HCT116 (cell line): ENCODE measurements around the gene CLCN1.

Experiments
- CEBPB ChIP-seq: IDR thresholded peaks from 2 replicates; pipeline ENCODE4 v1.6.1; 2012; ENCODE audit warnings: low read depth
- EZH2phosphoT487 ChIP-seq: fragments of 200-600 bp; IDR thresholded peaks from 2 replicates; pipeline ENCODE4 v1.6.1; 2018; ENCODE audit warnings: antibody characterized with exemption, borderline replicate concordance
- JUND ChIP-seq: IDR thresholded peaks from 2 replicates; pipeline ENCODE4 v1.6.1; 2012
- POLR2A ChIP-seq: IDR thresholded peaks from 2 replicates; pipeline ENCODE4 v1.7.0; 2011; ENCODE audit warnings: borderline replicate concordance; ENCODE audit not compliant: insufficient read depth, insufficient read length; ENCODE audit errors: extremely low read depth
- POLR2AphosphoS5 ChIP-seq: IDR thresholded peaks from 2 replicates; pipeline ENCODE4 v1.6.1; 2011; ENCODE audit warnings: mild to moderate bottlenecking, low read depth, low read length, moderate library complexity
- RAD21 ChIP-seq: IDR thresholded peaks from 2 replicates; pipeline ENCODE4 v1.6.1; 2012; ENCODE audit warnings: low read depth, mild to moderate bottlenecking
- YY1 ChIP-seq: IDR thresholded peaks from 2 replicates; pipeline ENCODE4 v1.6.1; 2011; ENCODE audit warnings: low read length, low read depth, moderate library complexity, mild to moderate bottlenecking; ENCODE audit not compliant: insufficient replicate concordance; ENCODE audit errors: extremely low read depth
- ZFX ChIP-seq: fragments of 450-650 bp; IDR thresholded peaks from 2 replicates; pipeline ENCODE4 v1.6.1; 2017
- TF ChIP-seq, protein P1 (sequence below), 3 experiments: fragments of 200-600 bp in 1 of 3; sonication (generic) in 1 of 3; IDR thresholded peaks in 2 of 3; conservative IDR thresholded peaks in 1 of 3; 2 replicates each; pipeline ENCODE4 v1.5.1; 2012 to 2017; ENCODE audit warnings: low read depth in 2 of 3, low read length in 2 of 3, antibody characterized with exemption in 1 of 3, borderline replicate concordance in 1 of 3, control low read depth in 1 of 3, mild to moderate bottlenecking in 1 of 3, mixed read lengths in 1 of 3, mixed run types in 1 of 3, moderate library complexity in 1 of 3; ENCODE audit not compliant: insufficient read depth in 1 of 3
- TF ChIP-seq, protein P2 (sequence below): IDR thresholded peaks from 2 replicates; pipeline ENCODE4 v1.6.1; 2012; ENCODE audit warnings: low read depth
- TF ChIP-seq, protein P3 (sequence below): IDR thresholded peaks from 2 replicates; pipeline ENCODE4 v1.6.1; 2011; ENCODE audit warnings: mild to moderate bottlenecking, low read length, moderate library complexity; ENCODE audit not compliant: insufficient replicate concordance; ENCODE audit errors: extremely low read depth
- TF ChIP-seq, protein P4 (sequence below): IDR thresholded peaks from 2 replicates; pipeline ENCODE4 v1.6.1; 2012
- TF ChIP-seq, protein P5 (sequence below): IDR thresholded peaks from 2 replicates; pipeline ENCODE4 v1.6.1; 2012

DNA sequence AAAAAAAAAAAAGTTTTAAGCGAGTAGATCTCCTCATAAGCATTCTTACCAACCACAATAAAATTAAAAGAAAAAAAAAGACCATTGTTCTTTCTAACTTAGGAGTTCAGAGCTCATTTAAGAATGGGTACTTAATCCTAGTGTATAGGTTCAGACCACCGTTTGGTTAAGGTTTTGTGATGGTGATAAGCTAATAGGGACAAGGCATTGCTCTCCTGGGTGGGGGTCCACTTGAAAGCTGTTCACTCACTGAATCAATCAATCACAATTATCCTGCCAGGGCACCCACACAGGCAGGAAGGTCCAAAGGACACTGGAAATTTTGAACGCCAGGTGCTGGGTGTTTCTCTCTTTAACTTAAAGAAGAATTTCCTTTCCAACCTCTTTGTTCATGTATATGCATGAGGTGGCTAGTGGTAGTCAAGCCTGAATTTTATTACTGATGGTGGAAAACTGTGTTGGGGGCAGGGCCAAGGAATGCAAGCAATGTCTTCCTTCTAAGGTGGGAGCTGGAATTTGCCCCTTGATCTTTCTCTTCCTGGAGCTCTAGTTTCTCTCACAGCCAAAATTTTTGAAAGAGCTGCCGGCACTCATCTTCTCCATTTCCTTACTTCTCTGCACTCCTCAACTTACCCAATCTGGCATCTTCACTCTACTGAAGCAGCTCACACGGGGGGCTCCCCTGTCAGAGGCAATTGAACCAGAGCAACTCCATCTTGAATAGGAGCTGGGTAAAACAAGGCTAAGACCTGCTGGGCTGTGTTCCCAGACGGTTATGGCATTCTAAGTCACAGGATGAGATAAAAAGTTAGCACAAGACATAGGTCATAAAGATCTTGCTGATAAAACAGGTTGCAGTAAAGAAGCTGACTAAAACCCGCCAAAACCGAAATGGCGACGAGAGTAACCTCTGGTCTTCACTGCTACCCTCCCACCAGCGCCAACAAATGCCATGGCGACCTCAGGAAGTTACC is 54.1 kb downstream of the CLCN1 start:
- TF ChIP-seq POLR2A (no peak), POLR2AphosphoS5 (no peak), YY1 (no peak), ZFX (no peak), JUND (no peak), EZH2phosphoT487 (no peak), RAD21 (no peak), CEBPB (no peak)
- TF ChIP-seq, protein P1, sequence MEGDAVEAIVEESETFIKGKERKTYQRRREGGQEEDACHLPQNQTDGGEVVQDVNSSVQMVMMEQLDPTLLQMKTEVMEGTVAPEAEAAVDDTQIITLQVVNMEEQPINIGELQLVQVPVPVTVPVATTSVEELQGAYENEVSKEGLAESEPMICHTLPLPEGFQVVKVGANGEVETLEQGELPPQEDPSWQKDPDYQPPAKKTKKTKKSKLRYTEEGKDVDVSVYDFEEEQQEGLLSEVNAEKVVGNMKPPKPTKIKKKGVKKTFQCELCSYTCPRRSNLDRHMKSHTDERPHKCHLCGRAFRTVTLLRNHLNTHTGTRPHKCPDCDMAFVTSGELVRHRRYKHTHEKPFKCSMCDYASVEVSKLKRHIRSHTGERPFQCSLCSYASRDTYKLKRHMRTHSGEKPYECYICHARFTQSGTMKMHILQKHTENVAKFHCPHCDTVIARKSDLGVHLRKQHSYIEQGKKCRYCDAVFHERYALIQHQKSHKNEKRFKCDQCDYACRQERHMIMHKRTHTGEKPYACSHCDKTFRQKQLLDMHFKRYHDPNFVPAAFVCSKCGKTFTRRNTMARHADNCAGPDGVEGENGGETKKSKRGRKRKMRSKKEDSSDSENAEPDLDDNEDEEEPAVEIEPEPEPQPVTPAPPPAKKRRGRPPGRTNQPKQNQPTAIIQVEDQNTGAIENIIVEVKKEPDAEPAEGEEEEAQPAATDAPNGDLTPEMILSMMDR (IDR thresholded peaks at IDR 0.05 in 2 of 3, conservative IDR thresholded peaks at IDR 0.05 in 1 of 3; ENCODE audit: borderline replicate concordance in 1 of 3, insufficient read depth in 1 of 3, low read depth in 2 of 3, low read length in 2 of 3): no peak
- TF ChIP-seq, protein P2, sequence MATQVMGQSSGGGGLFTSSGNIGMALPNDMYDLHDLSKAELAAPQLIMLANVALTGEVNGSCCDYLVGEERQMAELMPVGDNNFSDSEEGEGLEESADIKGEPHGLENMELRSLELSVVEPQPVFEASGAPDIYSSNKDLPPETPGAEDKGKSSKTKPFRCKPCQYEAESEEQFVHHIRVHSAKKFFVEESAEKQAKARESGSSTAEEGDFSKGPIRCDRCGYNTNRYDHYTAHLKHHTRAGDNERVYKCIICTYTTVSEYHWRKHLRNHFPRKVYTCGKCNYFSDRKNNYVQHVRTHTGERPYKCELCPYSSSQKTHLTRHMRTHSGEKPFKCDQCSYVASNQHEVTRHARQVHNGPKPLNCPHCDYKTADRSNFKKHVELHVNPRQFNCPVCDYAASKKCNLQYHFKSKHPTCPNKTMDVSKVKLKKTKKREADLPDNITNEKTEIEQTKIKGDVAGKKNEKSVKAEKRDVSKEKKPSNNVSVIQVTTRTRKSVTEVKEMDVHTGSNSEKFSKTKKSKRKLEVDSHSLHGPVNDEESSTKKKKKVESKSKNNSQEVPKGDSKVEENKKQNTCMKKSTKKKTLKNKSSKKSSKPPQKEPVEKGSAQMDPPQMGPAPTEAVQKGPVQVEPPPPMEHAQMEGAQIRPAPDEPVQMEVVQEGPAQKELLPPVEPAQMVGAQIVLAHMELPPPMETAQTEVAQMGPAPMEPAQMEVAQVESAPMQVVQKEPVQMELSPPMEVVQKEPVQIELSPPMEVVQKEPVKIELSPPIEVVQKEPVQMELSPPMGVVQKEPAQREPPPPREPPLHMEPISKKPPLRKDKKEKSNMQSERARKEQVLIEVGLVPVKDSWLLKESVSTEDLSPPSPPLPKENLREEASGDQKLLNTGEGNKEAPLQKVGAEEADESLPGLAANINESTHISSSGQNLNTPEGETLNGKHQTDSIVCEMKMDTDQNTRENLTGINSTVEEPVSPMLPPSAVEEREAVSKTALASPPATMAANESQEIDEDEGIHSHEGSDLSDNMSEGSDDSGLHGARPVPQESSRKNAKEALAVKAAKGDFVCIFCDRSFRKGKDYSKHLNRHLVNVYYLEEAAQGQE: no peak
- TF ChIP-seq, protein P3, sequence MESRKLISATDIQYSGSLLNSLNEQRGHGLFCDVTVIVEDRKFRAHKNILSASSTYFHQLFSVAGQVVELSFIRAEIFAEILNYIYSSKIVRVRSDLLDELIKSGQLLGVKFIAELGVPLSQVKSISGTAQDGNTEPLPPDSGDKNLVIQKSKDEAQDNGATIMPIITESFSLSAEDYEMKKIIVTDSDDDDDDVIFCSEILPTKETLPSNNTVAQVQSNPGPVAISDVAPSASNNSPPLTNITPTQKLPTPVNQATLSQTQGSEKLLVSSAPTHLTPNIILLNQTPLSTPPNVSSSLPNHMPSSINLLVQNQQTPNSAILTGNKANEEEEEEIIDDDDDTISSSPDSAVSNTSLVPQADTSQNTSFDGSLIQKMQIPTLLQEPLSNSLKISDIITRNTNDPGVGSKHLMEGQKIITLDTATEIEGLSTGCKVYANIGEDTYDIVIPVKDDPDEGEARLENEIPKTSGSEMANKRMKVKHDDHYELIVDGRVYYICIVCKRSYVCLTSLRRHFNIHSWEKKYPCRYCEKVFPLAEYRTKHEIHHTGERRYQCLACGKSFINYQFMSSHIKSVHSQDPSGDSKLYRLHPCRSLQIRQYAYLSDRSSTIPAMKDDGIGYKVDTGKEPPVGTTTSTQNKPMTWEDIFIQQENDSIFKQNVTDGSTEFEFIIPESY: no peak
- TF ChIP-seq, protein P4, sequence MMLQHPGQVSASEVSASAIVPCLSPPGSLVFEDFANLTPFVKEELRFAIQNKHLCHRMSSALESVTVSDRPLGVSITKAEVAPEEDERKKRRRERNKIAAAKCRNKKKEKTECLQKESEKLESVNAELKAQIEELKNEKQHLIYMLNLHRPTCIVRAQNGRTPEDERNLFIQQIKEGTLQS: no peak
- TF ChIP-seq, protein P5, sequence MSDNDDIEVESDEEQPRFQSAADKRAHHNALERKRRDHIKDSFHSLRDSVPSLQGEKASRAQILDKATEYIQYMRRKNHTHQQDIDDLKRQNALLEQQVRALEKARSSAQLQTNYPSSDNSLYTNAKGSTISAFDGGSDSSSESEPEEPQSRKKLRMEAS: no peak
